NCI-H510A (cell line): ENCODE data around the gene PCIF1.
"Not testable (repeated sequence)": the region's sequence is repeated elsewhere in the genome, so short reads cannot be mapped to it uniquely, and the experiment has no call there.

Experiments used
- DNase-seq: peaks from one replicate; lab custom pipeline; 2025; lab: John Stamatoyannopoulos, UW

Gene PCIF1

GRCh38 chr20:45994761-45995493 is 60.4 kb downstream of the PCIF1 start:
- no peak for DNase-seq

- DNase-seq, result not testable (repeated sequence)
Measured at GRCh38 chr20:45995495-45996097, 61.1 kb downstream of the PCIF1 start.

- no peak for DNase-seq
Measured at GRCh38 chr20:45997187-45997586, 62.7 kb downstream of the PCIF1 start.
